HG03280 (cell line): Measurements from ENCODE around the gene SESTD1.
"Not testable (repeated sequence)": the region's sequence is repeated elsewhere in the genome, so short reads cannot be mapped to it uniquely, and the experiment has no call there.

Experiments used
- ATAC-seq: cut with Tn5 transposase; IDR thresholded peaks from one replicate; pipeline ENCODE4 v1.9.1; 2021; ENCODE audit warnings: mild to moderate bottlenecking, moderate library complexity; ENCODE audit not compliant: unreplicated experiment

SESTD1 gene

GRCh38 chr2:179124282-179124681, 140.3 kb downstream of the SESTD1 start:
- no peak for ATAC-seq

- ATAC-seq: no peak
Measured at GRCh38 chr2:179123272-179123662, 141.4 kb downstream of the SESTD1 start.

- no peak for ATAC-seq
Measured at GRCh38 chr2:179107737-179108136, 156.9 kb downstream of the SESTD1 start.

- ATAC-seq: peak; percentile 67
Measured at GRCh38 chr2:179106676-179107428, 157.8 kb downstream of the SESTD1 start.

- no peak for ATAC-seq
Measured at GRCh38 chr2:179106342-179106675, 158.3 kb downstream of the SESTD1 start.

GRCh38 chr2:179104736-179105135, 159.9 kb downstream of the SESTD1 start:
- ATAC-seq: no peak

GRCh38 chr2:179098080-179098689, 166.4 kb downstream of the SESTD1 start:
- ATAC-seq: peak; percentile 54

GRCh38 chr2:179097131-179097530, 167.5 kb downstream of the SESTD1 start:
- no peak for ATAC-seq

- peak; percentile 89 for ATAC-seq
Measured at GRCh38 chr2:179096090-179096489, 168.5 kb downstream of the SESTD1 start.

- ATAC-seq: not testable (repeated sequence)
Measured at GRCh38 chr2:179092912-179093311, 171.7 kb downstream of the SESTD1 start.

GRCh38 chr2:179082697-179083096, 181.9 kb downstream of the SESTD1 start:
- no peak for ATAC-seq

GRCh38 chr2:179081954-179082353, 182.7 kb downstream of the SESTD1 start:
- no peak for ATAC-seq

- ATAC-seq: no peak
Measured at GRCh38 chr2:179072527-179072926, 192.1 kb downstream of the SESTD1 start.

GRCh38 chr2:179071810-179072355, 192.7 kb downstream of the SESTD1 start:
- ATAC-seq: no peak

- ATAC-seq: no peak
Measured at GRCh38 chr2:179070895-179071294, 193.7 kb downstream of the SESTD1 start.

GRCh38 chr2:179069685-179070084, 194.9 kb downstream of the SESTD1 start:
- no peak for ATAC-seq

- ATAC-seq: no peak
Measured at GRCh38 chr2:179068991-179069643, 195.5 kb downstream of the SESTD1 start.

- peak; percentile 52 for ATAC-seq
Measured at GRCh38 chr2:179059026-179059700, 205.5 kb downstream of the SESTD1 start.

GRCh38 chr2:179057737-179058136, 206.9 kb downstream of the SESTD1 start:
- no peak for ATAC-seq

- not testable (repeated sequence) for ATAC-seq
Measured at GRCh38 chr2:179053568-179053967, 211.1 kb downstream of the SESTD1 start.
